HG03064 (cell line): Measurements from ENCODE around the gene GARIN5B.

Experiments used
- ATAC-seq: cut with Tn5 transposase; IDR thresholded peaks from one replicate; pipeline ENCODE4 v1.9.1; 2021; ENCODE audit warnings: low read depth; ENCODE audit not compliant: unreplicated experiment

Gene GARIN5B

DNA sequence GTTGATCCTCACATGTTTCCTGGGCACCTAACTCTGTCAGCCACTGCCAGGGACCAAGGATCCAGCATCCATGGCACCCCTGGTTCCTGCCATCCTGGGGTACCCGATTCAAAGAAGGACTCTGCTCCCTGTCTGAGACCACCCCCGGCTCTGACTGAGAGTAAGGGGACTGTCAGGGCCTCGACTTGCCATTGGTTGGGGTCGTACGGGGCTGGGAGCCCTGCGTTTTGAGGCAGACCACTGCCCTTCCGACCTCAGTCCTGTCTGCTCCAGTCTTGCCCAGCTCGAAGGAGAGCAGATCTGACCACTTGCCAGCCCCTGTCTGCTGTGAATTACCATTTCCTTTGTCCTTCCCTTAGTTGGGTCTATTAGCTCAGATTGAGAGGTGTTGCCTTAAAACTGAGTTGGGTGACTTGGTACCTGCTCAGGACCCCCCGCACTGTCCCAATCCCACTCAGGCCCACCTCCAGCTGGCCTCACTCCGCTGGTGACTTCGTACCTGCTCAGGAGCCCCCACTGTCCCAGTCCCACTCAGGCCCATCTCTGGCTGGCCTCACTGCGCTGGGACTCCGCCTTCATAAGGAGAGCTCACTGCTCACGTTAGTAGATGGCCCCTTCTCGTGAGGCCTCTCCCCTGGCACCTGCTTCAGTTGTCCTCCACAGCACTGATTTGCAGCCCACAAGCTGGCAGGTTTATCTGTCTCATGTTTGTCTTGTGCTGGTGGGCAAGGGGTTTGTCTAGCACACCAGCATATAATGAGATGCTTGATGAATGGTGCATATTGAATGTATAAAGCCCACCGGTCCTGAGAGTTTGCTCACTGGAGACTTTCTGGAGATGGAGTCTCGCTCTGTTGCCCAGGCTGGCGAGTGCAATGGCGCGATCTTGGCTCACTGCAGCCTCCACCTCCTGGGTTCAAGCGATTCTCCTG lies 26.6 kb upstream of the GARIN5B start:
- no peak for ATAC-seq

DNA sequence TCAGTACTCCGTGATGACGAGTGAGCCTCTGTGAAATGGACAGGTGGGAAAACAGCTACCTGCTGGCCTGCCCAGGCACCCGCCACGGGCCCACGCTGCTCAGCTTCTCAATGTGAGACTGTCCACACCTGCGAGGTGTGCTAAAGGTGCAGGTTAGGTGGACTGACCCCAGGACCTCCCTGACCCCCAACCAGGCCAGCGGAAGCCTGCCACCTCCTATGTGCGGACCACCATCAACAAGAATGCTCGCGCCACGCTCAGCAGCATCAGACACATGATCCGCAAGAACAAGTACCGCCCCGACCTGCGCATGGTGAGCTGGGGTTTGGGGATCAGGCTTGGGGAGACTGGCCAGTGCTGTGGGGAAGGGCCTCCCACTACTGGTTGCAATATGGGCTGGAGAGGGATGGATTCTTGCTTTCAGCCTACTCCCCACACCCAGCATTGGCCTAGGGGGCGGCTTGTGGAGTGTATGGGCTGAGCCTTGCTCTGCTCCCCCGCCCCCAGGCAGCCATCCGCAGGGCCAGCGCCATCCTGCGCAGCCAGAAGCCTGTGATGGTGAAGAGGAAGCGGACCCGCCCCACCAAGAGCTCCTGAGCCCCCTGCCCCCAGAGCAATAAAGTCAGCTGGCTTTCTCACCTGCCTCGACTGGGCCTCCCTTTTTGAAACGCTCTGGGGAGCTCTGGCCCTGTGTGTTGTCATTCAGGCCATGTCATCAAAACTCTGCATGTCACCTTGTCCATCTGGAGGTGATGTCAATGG lies 24.9 kb upstream of the GARIN5B start:
- no peak for ATAC-seq

DNA sequence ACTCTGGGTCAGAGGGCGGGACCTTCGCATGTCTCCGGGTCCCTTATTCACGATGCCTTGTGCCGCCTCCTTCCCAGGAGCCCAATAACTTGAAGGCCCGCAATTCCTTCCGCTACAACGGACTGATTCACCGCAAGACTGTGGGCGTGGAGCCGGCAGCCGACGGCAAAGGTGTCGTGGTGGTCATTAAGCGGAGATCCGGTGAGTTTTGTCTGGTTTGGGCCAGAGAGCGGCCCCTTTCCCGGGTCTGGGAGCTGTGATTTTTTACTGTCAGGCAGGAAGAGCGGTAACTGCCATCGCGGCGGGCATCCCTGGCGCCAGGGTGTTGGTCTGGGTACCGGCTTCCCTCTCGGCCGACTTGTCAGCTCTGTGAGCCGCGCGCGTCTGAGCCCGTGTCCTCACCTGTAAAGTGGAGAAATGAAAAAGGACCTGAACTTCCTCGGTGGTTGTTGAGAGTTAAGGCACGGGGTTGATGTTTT lies 23.5 kb upstream of the GARIN5B start:
- no peak for ATAC-seq

DNA sequence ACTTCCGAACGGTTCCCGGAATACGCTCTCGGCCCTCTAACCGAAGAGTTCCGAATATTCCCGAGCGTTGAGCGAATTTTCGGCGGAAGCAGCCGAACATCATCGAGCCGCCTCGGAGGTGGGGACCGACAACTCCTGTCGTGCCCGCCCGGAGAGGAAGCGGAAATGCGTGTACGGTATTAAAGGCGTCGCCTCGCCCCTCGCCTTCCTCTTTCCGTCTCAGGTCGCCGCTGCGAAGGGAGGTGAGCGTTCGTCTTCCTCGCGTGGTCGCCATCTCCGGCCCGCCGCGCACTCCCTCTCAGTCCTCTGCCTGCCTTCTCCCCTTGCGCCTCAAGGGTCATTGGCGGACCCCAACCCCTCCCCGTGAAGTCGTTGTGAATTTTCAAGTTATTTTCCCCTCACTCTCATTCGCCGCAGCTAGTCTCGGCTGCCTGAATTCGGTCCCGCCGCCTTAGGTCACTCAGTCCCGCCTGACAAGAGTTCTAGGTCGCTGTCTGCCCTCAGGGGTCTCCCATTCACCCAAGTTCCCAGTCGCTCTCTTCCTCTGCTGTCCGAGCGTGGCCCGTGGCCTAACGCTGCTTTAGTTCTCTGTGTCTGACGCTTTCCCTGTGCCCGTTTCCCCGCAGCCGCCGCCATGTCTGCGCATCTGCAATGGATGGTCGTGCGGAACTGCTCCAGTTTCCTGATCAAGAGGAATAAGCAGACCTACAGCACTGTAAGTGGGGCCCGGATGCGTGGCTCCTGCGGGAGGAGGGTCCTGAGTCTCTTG lies 22.8 kb upstream of the GARIN5B start, which contains the start of gene RPL28:
Gene RPL28, plus strand, starts transcription at position 209 of the 769 bp plus-strand sequence. Its CDS starts 426 bp downstream, at position 635.
- peak; percentile 52 for ATAC-seq

DNA sequence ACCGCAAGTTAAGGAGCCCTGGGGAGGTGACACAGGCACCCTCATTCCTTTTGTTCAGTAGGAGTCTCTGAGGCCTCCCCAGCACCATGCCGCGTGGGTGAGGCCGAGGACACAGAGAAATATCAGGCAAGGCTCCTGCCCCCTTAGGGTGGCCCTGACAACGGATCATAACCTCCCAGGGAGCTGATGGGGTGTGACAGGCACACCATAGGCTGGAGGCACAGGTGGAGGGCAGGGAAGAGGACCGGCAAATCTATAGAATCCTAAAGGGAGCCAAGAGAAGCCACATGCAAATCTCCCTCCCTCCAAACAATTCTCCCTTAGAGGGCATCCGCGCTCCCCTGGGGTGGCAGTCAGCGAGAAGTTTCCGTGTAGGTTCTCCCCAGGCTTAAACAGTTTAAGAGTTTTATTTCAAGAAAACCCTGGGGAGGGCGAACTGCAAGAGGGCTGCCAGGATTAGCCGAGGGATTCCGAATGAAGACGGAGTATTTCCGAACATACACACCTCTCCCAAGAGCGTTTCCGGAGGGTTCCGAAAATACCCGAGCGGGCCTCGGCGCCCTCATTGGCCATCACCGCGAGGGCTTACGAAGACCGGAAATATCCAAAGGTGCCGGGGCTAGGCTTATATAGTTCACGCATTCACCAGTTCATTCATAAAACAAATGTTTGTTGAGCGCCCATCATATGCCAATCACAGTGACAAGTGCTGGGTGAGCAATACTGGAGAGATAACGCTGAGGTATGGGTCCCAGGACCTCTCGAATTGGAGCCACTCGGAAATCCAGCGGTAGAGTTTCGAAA lies 22.1 kb upstream of the GARIN5B start:
- peak; percentile 57 for ATAC-seq

DNA sequence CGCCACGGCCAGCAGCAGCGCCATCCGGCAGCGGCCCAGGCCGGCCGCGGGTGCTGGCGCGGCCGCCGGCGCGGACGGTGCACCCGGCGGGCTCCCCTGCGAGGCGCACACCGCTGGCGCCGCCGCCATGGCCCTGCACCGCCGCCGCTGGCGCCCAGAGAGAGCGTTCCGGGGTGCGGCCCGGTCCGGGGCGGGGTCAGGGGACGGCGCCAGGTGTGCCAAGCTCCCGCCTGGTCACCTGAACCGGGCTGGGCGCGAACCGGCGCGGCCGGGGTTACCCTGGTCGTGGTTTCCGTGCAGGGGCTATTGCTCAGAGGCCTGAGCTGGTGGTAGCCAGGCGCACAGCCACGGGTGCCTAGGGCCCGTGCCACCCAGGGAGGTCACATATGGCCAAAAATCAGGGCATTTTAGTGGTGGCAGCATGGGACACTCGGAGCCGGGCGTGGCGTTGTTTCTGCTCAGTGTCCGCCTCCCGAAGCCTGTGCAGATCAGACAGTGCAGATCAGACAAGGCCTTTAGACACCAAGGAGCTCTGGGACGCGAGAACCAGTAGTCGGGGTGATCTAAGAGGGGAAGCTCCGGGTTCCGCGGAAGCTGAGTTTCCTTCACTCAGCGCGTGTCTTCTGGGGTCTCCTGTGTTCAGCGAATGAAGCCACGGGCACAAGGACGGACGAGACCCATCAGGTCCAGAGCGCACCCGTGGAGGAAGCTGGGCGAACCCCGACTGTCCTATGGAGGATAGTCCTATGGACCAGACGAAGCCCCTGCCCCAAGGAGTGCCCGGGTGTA lies 21.3 kb upstream of the GARIN5B start, which contains the start of gene TMEM238:
Gene TMEM238, minus strand, starts transcription at position 162 of the 789 bp plus-strand sequence. Its CDS starts 33 bp downstream, at position 129.
- no peak for ATAC-seq

DNA sequence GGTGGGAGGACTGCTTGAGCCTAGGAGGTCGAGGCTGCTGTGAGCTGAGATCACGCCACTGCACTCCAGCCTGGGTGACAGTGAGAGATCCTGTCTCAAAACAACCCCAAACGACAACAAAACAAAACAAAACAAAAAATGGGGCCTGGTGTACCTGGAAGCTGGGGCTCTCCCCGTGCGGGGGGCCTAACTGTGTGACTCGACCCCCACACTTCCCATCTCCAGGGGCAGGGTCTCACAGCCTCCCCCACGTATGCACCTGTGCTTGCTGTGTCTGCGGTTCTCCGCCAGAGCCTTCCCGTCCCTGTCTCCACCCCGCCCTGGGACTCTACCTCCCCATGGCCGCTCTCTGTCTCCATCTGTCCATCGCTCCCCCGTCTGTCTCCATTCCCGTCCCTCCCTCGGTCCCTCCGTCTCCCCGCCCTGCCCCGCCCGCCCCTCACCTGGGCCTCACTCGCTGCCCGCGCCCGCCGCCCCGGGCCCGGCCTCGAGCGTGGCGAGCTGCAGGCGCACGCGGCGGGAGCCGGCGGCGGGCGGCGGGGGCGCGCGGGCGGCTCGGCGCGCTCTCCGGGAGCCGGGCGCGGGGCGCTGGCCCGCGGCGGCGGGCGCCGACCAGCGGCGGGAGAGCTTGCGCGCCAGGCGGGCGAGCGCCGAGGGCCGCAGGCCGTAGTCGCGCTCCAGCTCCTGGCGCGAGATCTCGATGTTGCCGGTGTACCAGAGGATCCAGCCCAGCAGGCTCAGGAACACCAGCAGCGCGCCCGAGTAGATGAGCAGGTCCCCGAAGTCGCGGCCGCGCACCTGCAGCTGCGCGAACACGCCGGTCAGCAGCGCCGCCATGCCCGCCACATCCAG lies 20.4 kb upstream of the GARIN5B start:
- no peak for ATAC-seq

DNA sequence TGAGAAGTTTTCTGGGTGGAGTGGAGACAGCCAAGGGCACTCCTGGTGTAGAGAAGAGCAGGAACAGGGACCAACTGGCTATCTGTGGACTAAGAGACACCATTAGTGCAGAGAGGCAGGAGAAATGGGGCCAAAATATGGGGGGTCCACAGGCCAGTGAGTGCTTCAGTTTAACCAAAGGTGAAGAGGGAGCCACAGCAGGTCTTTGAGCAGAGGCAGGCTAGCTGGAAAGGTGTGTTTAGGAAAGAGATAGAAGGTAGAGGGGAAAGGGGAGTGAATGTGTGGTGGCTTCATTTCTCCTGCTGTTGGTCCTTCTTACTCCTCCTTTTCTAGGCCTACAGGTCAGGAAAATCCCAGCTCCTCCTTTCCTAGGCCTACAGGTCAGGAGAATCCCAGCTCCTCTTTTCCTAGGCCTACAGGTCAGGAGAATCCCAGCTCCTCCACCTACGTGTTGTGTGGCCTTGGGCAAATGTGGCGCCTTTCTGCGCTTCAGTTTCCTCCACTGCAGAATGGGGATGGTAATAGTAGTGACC lies 19.5 kb upstream of the GARIN5B start:
- no peak for ATAC-seq

DNA sequence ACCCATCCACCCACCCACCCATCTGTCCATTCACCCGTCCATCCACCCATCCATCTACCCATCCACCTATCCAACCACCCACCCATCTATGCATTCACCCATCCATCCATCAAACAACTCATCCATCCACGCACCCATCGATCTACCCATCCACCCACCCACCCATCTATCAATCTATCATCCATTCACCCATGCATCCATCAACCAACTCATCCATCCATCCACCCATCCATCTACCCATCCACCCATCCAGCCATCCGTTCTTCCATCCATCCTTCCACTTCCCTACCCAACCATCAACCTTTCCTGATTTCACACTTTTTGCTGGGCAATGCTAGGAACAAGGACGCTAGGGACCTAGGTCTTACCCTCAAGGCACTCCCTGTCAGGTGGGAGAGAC lies 19.0 kb upstream of the GARIN5B start:
- ATAC-seq: no peak

DNA sequence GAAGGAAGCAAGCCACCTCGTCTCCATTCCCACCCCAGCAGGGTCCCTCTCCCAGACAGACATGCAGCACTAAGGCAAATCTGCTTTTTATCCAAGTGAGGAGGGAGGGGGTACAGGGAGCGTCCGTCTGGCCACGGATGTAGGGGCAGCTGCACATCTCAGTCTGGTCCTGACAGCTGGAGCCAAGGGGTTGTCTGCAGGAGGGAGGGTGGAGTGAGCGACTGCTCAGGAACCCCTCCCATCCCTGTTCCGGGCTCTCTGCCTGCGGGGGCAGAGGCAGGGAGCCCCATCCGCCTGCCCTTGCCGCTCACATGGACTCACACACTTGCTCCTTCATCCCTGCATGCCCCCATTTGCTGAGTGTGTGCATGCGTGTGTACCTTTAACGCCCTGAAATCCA lies 16.1 kb upstream of the GARIN5B start:
- no peak for ATAC-seq

DNA sequence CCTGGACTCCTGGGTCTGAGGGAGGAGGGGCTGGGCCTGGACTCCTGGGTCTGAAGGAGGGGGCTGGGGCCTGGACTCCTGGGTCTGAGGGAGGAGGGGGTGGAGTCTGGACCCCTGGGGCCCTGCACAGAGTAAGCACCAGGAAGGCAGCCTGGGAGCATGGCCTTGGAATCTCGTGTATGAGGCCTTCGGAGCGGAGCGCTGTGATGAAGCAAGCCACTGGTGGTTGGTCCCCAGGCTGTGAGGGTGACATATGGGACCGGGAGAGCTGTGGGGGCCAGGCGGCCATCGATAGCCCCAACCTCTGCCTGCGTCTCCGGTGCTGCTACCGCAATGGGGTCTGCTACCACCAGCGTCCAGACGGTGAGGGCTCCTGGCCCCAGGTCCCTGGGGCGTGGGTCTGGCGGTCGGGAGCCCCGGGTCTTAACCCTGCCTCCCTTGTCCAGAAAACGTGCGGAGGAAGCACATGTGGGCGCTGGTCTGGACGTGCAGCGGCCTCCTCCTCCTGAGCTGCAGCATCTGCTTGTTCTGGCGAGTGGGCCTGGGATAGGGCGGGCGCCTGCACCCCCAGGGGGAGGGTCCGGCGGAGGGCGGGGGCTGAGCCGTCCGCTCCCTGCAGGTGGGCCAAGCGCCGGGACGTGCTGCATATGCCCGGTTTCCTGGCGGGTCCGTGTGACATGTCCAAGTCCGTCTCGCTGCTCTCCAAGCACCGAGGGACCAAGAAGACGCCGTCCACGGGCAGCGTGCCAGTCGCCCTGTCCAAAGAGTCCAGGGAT lies 14.5 kb upstream of the GARIN5B start:
- no peak for ATAC-seq

DNA sequence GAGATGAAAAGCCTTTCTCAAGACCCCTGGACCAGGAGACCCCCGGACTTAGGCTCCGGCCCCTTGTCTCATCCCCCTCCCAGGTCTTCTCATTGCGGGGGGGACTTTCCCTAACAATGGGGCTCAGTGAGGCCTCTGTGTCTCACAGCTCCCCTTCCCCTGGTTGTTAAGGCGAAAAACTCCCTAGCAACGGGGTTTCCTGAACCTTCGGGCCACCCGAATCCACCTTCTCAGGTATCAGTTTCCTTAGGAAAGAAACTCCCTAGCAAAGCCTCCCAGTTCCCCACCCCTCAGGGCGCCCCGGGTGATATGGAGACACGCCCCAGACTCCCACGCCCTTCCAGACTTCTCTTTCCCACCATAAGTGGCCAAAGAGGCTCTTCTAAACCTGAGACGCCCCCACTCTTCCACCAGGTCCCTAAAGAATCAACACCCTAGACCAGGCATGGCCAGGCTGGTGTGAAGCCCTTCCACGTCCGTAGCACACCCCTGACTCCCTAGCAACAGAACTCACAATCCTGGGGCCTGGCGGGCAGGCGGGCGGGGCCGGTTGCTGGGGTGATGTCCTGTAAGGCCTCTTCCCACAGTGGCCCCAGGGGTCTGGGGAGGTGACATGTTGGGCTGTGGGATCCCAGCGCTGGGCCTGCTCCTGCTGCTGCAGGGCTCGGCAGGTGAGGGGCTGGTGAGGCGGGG lies 13.3 kb upstream of the GARIN5B start, which contains the start of gene TMEM190:
Gene TMEM190, plus strand, starts transcription at position 586 of the 693 bp plus-strand sequence. Its CDS starts 28 bp downstream, at position 614.
- ATAC-seq: no peak

DNA sequence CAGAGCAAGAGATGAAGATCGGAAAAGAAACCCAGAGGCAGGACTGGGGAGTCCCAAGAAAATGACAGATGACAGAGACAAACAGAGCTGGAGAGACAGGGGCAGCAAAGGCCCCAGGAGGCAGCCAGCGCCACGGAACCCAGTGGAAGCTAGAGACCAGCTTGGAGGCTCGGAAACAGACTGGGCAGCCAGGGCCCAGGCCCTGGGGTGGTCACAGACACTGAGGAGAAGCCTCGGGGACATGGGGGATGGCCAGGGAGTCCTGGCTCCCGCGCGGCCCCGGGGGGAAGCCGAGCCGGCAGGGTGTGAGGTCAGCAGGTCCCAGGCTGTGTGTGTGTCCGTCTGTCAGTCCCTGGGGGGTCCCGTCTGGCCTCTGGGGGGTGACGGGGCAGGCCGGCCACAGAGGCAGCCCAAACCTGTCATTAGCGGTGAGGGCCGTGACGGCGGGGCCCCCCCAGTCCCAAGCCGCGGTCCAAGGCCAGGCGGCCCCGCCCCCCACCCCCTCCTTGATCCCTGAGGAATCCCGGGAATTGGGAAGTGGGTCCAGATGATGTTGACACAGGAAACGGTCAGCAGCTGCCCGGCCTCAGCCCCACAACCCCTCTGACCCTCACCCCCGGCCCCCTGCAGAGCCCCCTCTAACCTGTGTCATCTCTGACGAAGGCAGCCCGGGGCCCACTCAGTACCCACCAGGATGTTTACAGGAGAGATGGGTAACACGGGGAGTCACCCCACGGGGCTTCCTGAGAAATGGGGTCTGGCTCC lies 11.1 kb upstream of the GARIN5B start:
- ATAC-seq: no peak

DNA sequence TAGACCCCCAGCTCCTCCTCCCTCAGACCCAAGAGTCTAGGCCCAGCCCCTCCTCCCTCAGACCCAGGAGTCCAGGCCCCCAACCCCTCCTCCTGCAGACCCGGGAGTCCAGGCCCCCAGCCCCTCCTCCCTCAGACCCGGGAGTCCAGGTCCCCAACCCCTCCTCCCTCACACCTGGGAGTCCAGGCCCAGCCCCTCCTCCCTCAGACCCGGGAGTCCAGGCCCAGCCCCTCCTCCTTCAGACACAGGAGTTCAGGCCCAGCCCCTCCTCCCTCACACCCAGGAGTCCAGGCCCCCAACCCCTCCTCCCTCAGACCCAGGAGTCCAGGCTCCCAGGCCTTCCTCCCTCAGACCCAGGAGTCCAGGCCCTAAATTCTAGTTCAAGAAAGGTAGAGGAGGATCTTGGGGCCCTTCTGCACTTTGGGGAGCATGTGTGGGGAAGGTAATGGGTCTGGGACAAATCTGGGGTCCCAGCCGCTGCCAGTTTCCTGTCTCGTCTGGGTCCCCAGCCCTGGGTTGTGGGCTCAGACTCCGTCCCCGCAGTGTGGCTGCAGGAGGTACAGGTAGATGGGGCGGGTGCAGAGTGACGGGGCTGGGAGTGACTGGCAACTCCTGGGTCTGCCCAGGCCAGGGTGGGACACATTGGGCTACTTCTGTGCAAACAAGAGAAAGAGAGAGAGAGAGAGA lies 10.4 kb upstream of the GARIN5B start:
- no peak for ATAC-seq
